Thymus (tissue), 11 donors: ENCODE results near the gene SUMF1. TPM values are rescaled to one million over a fixed set of nuclear protein-coding genes. Genes with fewer than 3 reads are reported as not detected.
A peak's percentile ranks its signal among the peaks of the same experiment; 100 is the strongest.

ENCODE experiments used
- DNase-seq, 9 donors: peaks; one replicate each; pipeline ENCODE4 v3.0.0-alpha.2; 2013; ENCODE audit warnings: low spot score in 9 of 9, low read depth in 6 of 9, missing footprints in 1 of 9
- H3K27ac ChIP-seq, 2 donors: one replicate each; pipeline ENCODE4 v1.5.1; 2013; ENCODE audit warnings: control low read depth in 1 of 2, low read depth in 1 of 2, low read length in 1 of 2, mild to moderate bottlenecking in 1 of 2, moderate library complexity in 1 of 2
- H3K27me3 ChIP-seq, 2 donors: one replicate each; pipeline ENCODE4 v1.5.1; 2013; ENCODE audit warnings: low read length in 1 of 2; ENCODE audit not compliant: control insufficient read depth in 2 of 2, insufficient read depth in 1 of 2
- H3K36me3 ChIP-seq, 2 donors: one replicate each; pipeline ENCODE4 v1.5.1; 2013; ENCODE audit warnings: low read length in 1 of 2, mild to moderate bottlenecking in 1 of 2, moderate library complexity in 1 of 2; ENCODE audit not compliant: control insufficient read depth in 2 of 2, insufficient read depth in 2 of 2
- H3K4me1 ChIP-seq, 2 donors: one replicate each; pipeline ENCODE4 v1.5.1; 2013; ENCODE audit warnings: low read length in 2 of 2; ENCODE audit not compliant: control insufficient read depth in 2 of 2, insufficient read depth in 2 of 2
- H3K4me3 ChIP-seq, 2 donors: one replicate each; pipeline ENCODE4 v1.5.1; 2013; ENCODE audit warnings: low read length in 2 of 2, control low read depth in 1 of 2, mild to moderate bottlenecking in 1 of 2
- H3K9me3 ChIP-seq, 2 donors: one replicate each; pipeline ENCODE4 v1.5.1; 2013; ENCODE audit warnings: low read length in 1 of 2, mild to moderate bottlenecking in 1 of 2; ENCODE audit not compliant: control insufficient read depth in 2 of 2, insufficient read depth in 1 of 2
- WGBS: extraction: QIAGEN DNeasy Blood & Tissue Kit; methylation state at CpG from one replicate; pipeline ENCODE4 v1.1.7; 2013; 5-methylcytosine and 5-hydroxymethylcytosine counted together
- polyA plus RNA-seq: library from polyadenylated mRNA; stranded (reverse); fragments of 200-250 nt; gene quantifications from one replicate; pipeline ENCODE4 v1.2.3, GENCODE V29; 2013
- total RNA-seq: library from RNA; stranded (reverse); fragments of 120-200 nt; gene quantifications from one replicate; pipeline ENCODE4 v1.2.4, GENCODE V29; 2013
- donor health status: healthy.

Gene SUMF1
- total and polyA plus RNA-seq, 2 donors: 14.1 to 18.6 TPM

DNA sequence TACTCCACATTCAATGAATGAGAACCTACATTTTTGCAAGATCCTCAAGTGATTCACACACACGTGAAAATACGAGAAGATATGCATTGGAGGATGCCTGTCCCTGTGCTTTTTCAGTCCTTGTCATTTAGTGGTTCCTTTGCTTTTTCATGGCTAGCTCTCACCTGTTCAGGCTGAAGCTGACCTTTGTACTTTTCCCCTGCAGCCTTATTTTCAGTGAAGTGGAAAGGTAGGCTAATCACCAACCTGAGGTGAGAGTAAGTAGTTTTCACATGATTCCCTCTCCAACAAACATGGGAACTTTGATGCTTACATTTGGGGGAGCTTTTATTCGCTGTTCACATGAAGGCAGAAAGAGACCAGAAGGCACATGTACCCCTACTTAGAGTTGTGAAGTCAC, 34.4 kb upstream of the SUMF1 start:
- Histone ChIP-seq H3K27ac (no peak overlapping the region), H3K9me3 (no peaks in the 10 kb centered on the region), H3K36me3 (peaks cover 20 to 23% of the 10 kb centered on the region in 2 donors), H3K4me3 (no peak overlapping the region), H3K4me1 (peaks cover 25 to 35% of the 10 kb centered on the region in 2 donors), H3K27me3 (no peaks in the 10 kb centered on the region)
- DNase-seq: no peak
- WGBS: 96% methylated on average over 3 of the region's 3 CpGs

DNA sequence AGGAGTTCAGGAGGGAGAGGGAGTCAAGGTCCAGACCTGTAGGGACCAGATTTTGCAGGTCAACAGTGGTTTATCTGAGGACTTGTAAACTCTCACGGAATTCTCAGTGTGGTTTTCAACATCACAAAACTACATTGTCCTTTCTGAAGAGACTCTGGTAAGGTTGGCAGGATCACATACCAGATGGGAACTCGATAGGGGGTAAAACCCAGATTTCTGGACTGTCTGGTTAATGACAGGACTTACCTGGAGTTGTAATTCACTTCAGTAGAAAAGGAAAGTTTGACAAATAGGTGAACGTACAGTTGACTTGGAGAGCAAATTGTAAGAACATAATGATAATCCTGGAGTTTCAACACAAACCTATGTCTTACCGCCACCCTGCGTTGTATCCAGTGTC, 31.4 kb upstream of the SUMF1 start:
- no peak for DNase-seq
- no peaks in the 10 kb centered on the region for H3K9me3 ChIP-seq
- WGBS: 97% methylated on average over 5 of the region's 5 CpGs
- peaks cover 27 to 28% of the 10 kb centered on the region in 2 donors for H3K4me1 ChIP-seq
- H3K4me3 ChIP-seq: no peak overlapping the region
- no peaks in the 10 kb centered on the region for H3K27me3 ChIP-seq
- H3K36me3 ChIP-seq: peaks cover 20 to 23% of the 10 kb centered on the region in 2 donors
- no peak overlapping the region for H3K27ac ChIP-seq

DNA sequence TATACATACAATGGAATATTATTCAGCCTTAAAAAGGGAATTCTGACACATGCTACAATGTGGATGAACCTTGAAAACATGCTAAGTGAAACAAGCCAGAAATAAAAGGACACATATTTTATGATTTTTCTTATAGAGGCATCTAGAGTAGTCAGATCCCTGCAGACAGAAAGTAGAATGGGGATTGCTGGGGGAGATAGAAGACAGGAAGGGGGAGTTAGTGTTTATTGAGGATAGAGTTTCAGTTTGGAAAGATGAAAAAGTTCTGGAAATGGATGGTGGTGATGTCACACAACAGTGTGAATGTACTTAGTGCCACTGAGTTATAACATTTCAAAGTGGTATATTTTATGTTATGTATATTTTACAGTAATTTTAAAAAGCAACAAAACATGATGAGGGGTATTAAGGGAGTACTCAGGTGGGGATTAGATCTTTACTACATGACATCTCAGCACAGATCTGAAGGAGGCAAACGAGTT, 30.8 kb upstream of the SUMF1 start:
- no peaks in the 10 kb centered on the region for H3K9me3 ChIP-seq
- no peak for DNase-seq
- no peak overlapping the region for H3K27ac ChIP-seq
- H3K4me3 ChIP-seq: no peak overlapping the region
- peaks cover 20 to 23% of the 10 kb centered on the region in 2 donors for H3K36me3 ChIP-seq
- no peaks in the 10 kb centered on the region for H3K27me3 ChIP-seq
- H3K4me1 ChIP-seq: peaks cover 22% of the 10 kb centered on the region in 2 donors
- 95% methylated on average over 1 of the region's 1 CpG for WGBS

DNA sequence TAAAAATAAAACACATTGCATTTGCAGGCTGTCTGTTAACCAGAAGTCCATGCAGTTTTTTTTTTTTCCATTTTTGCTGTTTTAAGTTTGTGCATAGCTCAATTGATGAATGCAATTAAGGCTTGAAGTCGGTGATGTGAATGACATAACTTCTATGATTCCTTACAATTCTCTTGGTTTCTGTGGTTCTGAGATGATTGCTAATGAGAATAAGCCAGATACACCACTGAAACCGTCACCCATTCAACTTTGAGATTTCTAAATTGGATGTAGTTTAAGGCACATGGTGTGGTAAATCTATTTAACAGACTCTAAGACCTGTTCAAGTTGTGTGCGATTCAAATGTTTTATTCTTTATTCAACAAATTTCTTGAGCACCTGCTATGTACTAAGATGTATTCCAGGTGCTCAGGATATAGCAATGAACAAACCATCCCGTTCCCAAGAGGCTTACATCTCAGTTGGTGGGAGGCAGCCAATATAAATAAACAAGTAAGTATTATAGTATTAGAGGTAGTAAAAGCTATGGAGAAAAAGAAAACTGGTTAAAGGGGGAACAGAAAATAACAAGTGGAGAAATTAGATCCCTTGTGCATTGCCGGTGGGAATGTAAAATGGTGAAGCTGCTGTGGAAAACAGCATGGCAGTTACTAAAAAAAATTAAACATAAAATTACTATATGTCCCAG, 30.1 kb upstream of the SUMF1 start:
- H3K27me3 ChIP-seq: peaks cover 0 to 5% of the 10 kb centered on the region in 2 donors
- H3K4me3 ChIP-seq: no peak overlapping the region
- H3K27ac ChIP-seq: no peak overlapping the region
- no peaks in the 10 kb centered on the region for H3K9me3 ChIP-seq
- H3K36me3 ChIP-seq: peaks cover 20 to 23% of the 10 kb centered on the region in 2 donors
- peaks cover 22 to 25% of the 10 kb centered on the region in 2 donors for H3K4me1 ChIP-seq
- WGBS: 76% methylated on average over 5 of the region's 5 CpGs
- DNase-seq: no peak

DNA sequence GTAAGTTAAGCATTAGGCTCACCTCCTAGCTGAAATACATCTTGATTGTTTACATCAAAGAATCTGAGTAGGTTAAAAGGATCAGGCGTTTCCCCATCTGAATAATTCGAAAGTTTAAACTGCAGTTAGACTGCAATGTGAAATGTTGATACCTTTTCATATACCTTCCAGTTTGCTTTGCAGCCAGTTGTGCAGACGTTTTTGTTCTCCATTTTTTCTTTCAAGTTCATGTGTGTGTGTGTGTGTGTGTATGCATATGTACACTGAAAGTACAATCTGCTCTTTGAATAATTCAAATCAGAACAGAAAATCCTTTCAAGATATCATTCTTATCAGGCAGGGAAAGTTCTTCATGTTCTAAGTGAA, 29.0 kb upstream of the SUMF1 start:
- Histone ChIP-seq H3K27me3 (peaks cover 0 to 16% of the 10 kb centered on the region in 2 donors), H3K36me3 (peaks cover 16% of the 10 kb centered on the region in 2 donors), H3K4me1 (peaks cover 22 to 30% of the 10 kb centered on the region in 2 donors), H3K9me3 (no peaks in the 10 kb centered on the region), H3K27ac (peak overlapping the region in 1 of 2 donors; percentile 87), H3K4me3 (peak overlapping the region in 1 of 2 donors; percentile 5)
- 11% methylated on average over 3 of the region's 3 CpGs for WGBS
- DNase-seq: peak in 1 of 9 donors; percentile 53

DNA sequence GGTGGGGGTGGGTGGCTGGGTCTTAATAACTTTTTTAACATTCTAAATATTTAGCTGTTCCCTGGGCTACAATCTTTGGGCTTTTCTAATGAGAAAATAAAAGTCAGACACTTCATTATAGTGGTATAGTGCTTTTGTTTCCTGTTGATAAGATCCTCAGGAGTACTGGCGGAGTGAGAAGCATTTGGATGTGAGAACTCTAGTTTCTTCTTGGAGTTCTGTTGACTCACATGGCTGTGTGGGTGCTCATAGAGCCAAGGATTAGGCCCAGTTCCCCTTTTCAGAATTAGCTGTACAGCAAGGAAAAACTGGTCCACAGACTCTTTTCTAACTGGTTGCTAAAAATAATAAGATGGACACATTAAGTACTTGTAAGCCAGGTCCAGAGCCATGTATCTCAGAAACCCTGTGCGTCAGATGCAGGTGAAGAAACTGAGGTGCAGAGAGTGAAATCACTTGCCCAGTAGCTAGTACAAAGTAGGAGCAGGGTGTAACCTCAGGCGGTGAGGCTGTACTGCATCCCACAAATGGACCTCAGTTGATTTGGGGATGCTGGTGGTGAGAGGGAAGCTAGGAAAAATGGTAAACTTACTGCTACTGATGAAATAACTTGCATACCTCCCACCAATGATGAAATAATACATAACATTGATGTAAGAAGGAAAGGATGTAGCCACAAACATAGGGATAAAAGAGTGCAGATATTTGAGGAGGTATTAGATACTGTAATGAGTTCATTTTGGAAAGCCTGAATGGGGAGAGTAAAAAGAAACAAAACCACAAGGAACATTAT, 28.4 kb upstream of the SUMF1 start:
- Histone ChIP-seq H3K9me3 (no peaks in the 10 kb centered on the region), H3K4me3 (peak overlapping the region; percentile 74 to 90), H3K4me1 (peaks cover 22 to 30% of the 10 kb centered on the region in 2 donors), H3K27ac (peak overlapping the region; percentile 3 to 87), H3K36me3 (peaks cover 11 to 12% of the 10 kb centered on the region in 2 donors), H3K27me3 (peaks cover 0 to 18% of the 10 kb centered on the region in 2 donors)
- WGBS: 69% methylated on average over 3 of the region's 3 CpGs
- no peak for DNase-seq

DNA sequence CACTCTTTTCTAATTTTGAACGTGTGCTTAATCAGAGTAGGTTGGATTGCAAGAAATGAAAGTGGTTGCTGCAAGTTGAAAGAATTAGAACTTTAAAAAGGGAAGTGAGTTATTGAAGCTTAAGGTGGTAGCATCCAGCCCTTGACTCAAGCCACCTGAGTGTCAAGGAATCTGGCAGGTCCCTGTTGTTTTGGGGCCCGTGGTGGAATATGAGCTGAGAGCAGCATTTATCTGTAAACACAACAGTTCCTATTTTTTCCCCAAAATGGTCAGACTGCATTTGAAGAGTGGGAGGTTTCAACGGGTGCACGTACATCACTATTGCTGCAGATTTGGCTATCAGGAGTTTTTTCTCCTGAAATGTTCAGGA, 27.8 kb upstream of the SUMF1 start:
- peak overlapping the region; percentile 74 to 90 for H3K4me3 ChIP-seq
- peaks cover 5 to 12% of the 10 kb centered on the region in 2 donors for H3K36me3 ChIP-seq
- peaks cover 0 to 18% of the 10 kb centered on the region in 2 donors for H3K27me3 ChIP-seq
- WGBS: 17% methylated on average over 4 of the region's 4 CpGs
- H3K4me1 ChIP-seq: peaks cover 22 to 30% of the 10 kb centered on the region in 2 donors
- H3K9me3 ChIP-seq: no peaks in the 10 kb centered on the region
- peak overlapping the region; percentile 3 to 87 for H3K27ac ChIP-seq
- DNase-seq: peak in 1 of 9 donors; percentile 38

DNA sequence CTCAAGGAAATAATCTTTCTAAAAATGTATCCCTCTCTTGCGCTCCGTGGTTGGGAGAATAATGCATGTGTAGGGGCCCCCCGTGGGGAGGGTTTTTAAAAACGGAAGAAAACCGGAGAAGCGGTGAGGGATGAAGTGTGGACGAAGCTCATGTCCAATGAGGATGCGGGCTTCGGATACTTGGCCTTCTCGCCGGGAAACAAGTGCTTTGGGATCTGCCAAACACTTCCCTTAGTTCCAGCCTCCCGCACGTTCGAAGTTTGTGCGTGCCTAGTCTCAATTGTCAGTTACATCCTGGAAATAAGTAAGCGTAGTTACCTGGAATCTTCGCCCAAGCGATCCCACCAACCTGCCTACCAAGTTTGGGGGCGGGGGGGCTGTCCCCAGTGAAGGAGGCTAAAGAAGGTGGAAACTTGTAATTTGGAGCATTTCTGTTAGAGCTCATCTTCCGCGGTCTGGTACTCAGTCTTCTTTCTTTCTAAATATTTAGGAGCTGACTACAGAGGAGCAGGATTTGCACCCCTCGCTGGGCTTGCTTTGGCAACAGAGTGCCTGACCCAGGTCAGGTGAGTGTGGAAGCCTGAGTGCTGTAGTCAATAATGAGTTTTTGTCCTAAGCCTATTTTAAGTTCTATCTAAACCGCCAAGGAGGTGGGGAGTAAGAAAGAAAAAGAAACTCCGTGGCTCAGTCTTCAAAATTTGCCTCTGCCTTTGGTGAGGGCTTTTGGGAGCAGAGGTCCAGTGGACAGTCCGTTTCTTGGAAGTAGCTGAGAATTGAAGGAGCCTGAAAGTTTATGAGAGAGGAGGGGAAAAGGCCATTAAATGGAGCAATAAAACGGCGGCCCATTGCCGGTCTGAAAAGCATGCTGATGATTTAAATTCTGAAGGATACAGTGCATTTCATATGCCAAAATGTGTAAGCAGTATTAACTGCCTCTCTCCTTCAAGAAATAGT, 27.1 kb upstream of the SUMF1 start:
- H3K4me1 ChIP-seq: peaks cover 22 to 30% of the 10 kb centered on the region in 2 donors
- peak in 1 of 9 donors; percentile 39 for DNase-seq
- WGBS: 1% methylated on average over 28 of the region's 28 CpGs

More for the DNA sequence above, 27.1 kb upstream of the SUMF1 start:
- H3K36me3 ChIP-seq: peaks cover 5 to 12% of the 10 kb centered on the region in 2 donors
- peaks cover 0 to 18% of the 10 kb centered on the region in 2 donors for H3K27me3 ChIP-seq
- H3K4me3 ChIP-seq: peak overlapping the region; percentile 74 to 90
- H3K9me3 ChIP-seq: no peaks in the 10 kb centered on the region
- peak overlapping the region; percentile 47 to 87 for H3K27ac ChIP-seq
